LoVo (cell line): ENCODE measurements around the gene JMJD1C.
A peak's percentile ranks its signal among the peaks of the same experiment; 100 is the strongest.
"Not testable (repeated sequence)": the region's sequence is repeated elsewhere in the genome, so short reads cannot be mapped to it uniquely, and the experiment has no call there.

ENCODE experiments used
- DNase-seq: peaks from one replicate; pipeline ENCODE4 v3.0.0-alpha.2; 2016; ENCODE audit warnings: low spot score

JMJD1C gene

GRCh38 chr10:63288170-63288569, 177.6 kb downstream of the JMJD1C start:
- DNase-seq = no peak

- no peak for DNase-seq
These were observed 179.0 kb downstream of the JMJD1C start for GRCh38 chr10:63286754-63287264.

DNA sequence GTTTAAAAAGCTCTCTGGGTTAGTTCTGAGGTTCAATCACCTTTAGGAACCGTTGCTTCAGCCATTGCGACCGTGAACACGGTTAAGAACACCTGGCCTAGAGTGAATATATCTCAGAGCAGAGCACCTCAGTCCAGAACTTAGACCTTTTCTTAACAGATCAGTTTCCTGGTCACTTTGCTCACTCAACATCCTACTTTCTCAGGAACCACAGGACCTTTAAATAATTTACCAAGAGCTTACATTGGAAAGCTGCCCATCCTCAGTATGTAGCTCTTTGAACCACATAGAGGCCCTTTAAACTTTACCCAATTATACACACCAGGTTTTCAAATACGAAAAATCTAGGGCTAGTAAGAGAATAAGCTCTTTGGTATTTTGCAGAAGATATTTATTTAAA, 179.4 kb downstream of the JMJD1C start:
- no peak for DNase-seq

DNA sequence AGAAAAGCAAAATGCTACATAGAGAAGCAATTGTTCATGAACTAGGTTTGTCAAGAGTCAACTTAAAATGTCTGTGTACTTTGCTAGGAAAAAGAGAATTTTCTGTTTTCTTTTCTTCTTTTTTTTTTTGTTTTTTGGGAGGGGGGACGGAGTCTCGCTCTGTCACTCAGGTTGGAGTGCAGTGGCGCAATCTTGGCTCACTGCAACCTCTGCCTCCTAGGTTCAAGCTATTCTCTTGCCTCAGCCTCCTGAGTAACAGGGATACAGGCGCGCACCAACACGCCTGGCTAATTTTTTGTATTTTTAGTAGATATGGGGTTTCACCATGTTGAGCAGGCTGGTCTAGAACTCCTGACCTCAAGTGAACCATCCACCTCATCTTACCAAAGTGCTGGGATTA, 181.9 kb downstream of the JMJD1C start:
- not testable (repeated sequence) for DNase-seq

- no peak for DNase-seq
These were observed 182.7 kb downstream of the JMJD1C start for GRCh38 chr10:63283093-63283492.

GRCh38 chr10:63281967-63282366, 183.8 kb downstream of the JMJD1C start:
- no peak for DNase-seq

- no peak for DNase-seq
These were observed 185.4 kb downstream of the JMJD1C start for GRCh38 chr10:63280386-63280785.

- no peak for DNase-seq
These were observed 190.7 kb downstream of the JMJD1C start for GRCh38 chr10:63275094-63275493.

- no peak for DNase-seq
These were observed 192.2 kb downstream of the JMJD1C start for GRCh38 chr10:63273577-63273976.

GRCh38 chr10:63268798-63269503, 196.8 kb downstream of the JMJD1C start:
- peak; percentile 93 for DNase-seq

DNA sequence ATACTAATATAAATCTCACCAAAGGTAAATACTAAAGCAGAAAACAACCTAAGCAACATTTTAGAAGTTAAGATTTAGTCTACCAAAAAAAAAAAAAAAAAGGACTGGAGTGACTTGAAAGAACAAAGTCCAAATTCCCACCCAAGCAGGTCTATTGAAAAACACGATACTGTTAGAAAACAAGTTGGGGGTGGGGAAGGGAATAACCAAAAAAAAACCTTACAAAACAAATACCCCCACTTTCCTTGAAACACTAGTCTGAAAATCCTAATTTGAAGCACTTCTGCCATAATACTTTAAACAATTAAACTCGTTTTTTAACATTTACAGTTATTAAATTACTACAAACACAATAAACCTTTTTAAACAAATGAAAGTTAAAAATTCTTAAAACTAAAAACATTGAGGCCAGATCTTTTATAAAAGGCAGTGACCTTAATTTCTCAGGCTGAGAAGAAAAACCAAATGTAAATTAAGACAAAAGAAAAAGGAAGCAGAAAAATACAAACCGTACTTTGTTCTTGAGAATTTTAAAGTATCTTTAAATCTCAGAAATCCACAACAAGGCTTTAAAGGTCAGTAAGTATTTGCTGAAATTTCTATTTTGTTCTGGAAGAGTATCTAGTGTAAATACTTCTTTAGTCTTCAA, 197.5 kb downstream of the JMJD1C start:
- peak; percentile 42 for DNase-seq

DNA sequence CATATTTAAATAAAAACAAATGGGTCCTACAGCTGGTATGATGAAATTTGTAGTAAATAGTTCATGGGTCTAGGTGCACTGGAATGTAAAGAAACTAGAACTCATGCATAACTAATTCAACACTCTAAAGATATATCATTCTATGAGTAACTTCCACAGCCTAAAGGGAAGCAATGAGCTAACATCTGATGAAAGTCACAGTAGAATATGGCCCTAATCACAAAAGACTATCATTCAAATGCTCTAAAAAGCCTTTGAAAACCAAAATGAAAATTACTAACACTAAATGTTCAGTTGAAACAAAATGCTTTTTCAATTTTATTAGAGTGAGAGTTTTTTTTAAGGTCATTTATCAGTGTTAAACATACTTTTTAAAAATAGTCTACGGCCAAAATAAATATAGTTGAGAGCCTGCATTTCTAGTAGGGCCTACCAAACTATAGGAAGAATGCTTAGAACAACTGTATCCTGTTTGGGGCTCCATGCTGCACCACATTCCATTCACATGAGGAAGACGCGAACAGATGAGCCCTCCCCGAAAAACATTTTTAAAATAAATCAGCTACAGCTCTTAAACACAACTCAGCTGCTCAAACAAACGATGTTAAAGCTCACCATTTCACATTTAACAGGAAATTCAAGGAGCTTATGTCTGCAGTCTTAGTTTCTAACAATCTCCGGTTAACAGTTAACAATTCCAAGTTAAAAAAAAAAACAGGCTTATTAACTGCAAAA, 198.2 kb downstream of the JMJD1C start:
- DNase-seq = peak; percentile 69

DNA sequence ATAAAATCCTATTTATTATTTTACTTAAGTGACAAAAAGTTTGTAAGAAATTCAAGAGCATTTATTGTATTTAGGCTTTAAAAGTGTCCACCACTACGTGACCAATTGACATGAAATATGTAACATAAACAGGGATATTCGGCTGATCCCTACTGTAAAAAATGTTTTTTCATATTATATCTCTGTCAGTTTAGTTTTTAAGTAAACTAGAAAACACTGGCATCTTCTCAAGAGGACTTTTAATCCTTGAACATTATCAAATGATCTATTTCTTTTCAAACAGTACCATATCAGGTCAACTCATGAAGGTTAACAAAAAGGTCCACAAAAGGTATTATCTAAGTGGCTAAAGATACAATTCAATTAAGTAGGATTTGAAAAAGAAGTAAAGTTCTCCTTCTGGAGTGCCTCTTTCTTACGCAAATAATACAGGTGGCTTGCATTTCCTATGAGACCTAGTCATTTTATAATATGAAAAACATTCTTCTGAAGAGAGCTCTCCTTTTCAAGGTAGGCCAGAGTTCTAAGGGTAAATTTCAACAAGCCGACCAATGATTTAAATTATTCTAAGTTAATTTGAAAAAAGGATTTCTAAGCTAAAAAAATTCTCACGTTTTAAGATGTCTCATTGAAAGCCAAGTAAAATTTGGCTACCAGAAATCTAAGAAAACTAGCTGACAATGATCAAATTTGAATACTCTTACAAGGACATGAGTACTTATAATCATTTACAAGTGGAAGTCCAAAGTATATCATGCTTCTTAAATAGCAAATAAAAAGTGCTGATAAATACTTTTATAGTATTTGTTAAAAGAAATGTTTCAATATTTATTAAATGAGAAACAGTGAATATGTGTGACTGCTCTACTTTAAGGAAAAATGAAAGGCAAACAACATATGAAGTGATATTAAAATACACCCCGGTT, 199.1 kb downstream of the JMJD1C start:
- no peak for DNase-seq

DNA sequence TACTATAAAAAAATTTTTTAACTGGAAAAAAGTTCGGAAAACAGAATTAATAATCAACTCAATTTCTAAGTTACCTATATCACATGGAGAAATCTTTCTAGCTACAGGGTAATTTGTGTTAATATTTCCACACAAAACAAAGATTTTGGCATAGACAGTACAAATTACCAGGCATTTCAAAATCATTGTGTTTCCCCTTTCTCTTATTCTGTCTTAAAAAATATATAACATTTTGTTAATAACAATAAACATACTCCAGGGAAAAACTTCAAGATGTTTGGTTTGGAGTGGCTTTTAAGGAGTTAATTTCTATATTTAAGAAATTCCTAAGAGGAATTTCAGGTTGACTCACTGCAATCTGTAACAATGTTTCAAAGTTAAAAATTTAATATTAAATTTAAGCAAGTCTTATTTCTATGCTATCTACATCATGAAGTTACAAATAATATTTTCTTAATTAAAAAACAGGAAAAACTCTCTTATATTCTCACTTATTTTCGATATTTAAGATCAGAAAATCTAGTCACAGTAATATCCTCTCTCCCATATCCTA, 200.0 kb downstream of the JMJD1C start:
- DNase-seq = no peak

GRCh38 chr10:63265222-63265617, 200.6 kb downstream of the JMJD1C start:
- DNase-seq = peak; percentile 57

DNA sequence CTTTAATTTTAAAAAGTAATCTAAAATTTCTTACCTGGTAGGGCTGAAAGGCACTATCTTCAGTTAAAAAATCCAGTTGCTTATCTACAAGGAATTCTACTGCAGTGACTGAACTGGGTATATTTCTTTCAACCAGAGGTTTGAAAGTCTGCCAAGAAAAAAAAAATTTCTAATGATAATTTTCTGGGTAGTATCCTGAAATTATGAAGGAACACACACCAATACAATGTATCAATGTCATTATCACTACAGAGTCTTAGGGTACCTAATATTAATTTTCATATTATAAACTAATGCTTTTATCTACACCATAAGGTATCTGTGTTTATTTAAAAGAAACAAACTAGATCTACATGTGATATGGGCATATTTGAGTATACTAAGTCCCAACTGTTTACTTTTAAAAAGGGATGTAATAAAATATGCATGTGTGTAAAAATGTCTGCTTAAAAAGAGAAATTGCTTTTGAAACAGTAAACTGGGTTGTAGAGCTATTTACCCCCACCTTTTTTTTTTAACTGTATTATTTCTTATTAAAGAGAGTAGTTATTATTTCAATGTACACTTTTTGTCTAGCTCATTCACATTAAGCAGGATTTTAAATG, 201.1 kb downstream of the JMJD1C start:
- no peak for DNase-seq

- DNase-seq = no peak
These were observed 203.2 kb downstream of the JMJD1C start for GRCh38 chr10:63262430-63263073.

GRCh38 chr10:63261496-63261895, 204.3 kb downstream of the JMJD1C start:
- no peak for DNase-seq

DNA sequence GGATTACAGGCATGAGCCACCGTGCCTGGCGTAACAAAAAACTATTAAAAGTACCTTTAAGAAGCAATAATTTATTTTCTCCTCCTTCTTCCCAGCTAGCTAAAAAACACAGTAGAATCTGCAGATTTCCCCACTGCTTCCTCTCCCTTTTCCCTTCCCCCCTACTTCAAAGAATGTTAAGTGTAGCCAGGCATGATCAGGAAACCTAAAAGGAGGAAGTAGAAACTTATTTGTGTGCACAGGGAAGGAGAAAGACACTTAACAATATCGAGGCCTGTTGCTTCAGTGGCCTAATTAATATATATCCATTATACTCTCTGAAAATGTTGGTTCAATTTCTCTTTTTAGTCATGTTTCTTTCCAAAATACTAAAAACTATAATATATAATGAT, 204.9 kb downstream of the JMJD1C start:
- no peak for DNase-seq

DNA sequence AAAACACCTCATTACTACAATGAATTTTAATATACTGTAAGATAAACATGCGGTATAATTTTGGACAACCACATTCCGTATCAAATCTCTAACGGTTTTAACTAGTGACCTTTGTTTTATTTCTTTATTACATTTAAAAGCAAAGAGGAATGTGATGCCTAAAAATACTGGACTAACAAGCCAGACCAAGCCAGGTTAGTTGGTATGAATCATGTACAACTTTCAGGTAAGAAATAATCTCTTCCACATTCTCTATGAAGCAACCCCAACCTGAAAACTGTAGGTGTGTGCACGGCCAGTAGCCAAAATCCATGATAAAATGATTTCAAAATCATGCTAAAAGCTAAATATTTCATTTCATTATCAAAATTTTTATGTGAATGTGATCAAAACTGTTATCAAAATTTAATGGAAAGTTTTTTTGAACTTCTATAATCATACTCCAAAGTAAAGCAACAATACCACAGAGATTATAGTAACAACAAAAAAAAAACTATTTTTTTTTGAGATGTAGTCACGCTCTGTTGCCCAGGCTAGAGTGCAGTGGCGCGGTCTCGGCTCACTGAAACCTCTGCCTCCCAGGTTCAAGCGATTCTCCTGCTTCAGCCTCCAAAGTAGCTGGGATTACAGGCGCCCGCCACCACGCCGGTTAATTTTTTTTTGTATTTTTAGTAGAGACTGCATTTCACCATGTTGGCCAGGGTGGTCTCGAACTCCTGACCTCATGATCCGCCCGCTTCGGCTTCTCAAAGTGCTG, 205.5 kb downstream of the JMJD1C start:
- DNase-seq = no peak
